Type B pancreatic cell (in vitro differentiated cells): ENCODE measurements around the gene TERC. TPM values are rescaled to one million over a fixed set of nuclear protein-coding genes. Genes with fewer than 3 reads are reported as not detected.

Experiments
- DNase-seq: peaks from one replicate; pipeline ENCODE4 v3.0.0; 2021; ENCODE audit warnings: mixed read lengths; ENCODE audit not compliant: unreplicated experiment; ENCODE audit errors: extremely low spot score
- H3K27ac Mint-ChIP-seq: 2 replicates; pipeline ENCODE4 v1.8.0; 2021; ENCODE audit warnings: mild to moderate bottlenecking, mixed read lengths
- H3K27me3 Mint-ChIP-seq: 2 replicates; pipeline ENCODE4 v1.8.0; 2021; ENCODE audit warnings: mixed read lengths
- H3K36me3 Mint-ChIP-seq: 2 replicates; pipeline ENCODE4 v1.8.0; 2021; ENCODE audit warnings: mixed read lengths
- H3K4me1 Mint-ChIP-seq: one replicate; pipeline ENCODE4 v1.8.0; 2021; ENCODE audit warnings: mixed read lengths; ENCODE audit not compliant: unreplicated experiment
- H3K4me3 Mint-ChIP-seq: 2 replicates; pipeline ENCODE4 v1.8.0; 2021; ENCODE audit warnings: mild to moderate bottlenecking, mixed read lengths
- H3K9me3 Mint-ChIP-seq: 2 replicates; pipeline ENCODE4 v1.8.0; 2021; ENCODE audit warnings: mixed read lengths
- CTCF ChIP-seq: fragments of 200-600 bp; sonication (generic); conservative IDR thresholded peaks from 2 replicates; pipeline ENCODE4 v1.5.0; 2021; ENCODE audit warnings: antibody characterized with exemption, mild to moderate bottlenecking
- total RNA-seq: library from RNA; stranded (reverse); gene quantifications from 2 replicates; pipeline ENCODE4 v1.2.1, GENCODE V29; 2021; ENCODE audit warnings: low replicate concordance

TERC gene
- total RNA-seq, 1 donor from 2014 or later: 11.7 TPM

GRCh38 chr3:169755488-169755887 lies 9.4 kb downstream of the TERC start:
- Mint-ChIP-seq H3K27me3 (peaks cover 8% of the 10 kb centered on the region), H3K4me3 (no peak overlapping the region), H3K9me3 (no peaks in the 10 kb centered on the region), H3K36me3 (no peaks in the 10 kb centered on the region), H3K27ac (no peak overlapping the region), H3K4me1 (no peaks in the 10 kb centered on the region)
- no peak for DNase-seq
- no peak for TF ChIP-seq CTCF

- Mint-ChIP-seq H3K36me3 (no peaks in the 10 kb centered on the region), H3K27me3 (peaks cover 8% of the 10 kb centered on the region), H3K4me1 (no peaks in the 10 kb centered on the region), H3K27ac (no peak overlapping the region), H3K9me3 (no peaks in the 10 kb centered on the region), H3K4me3 (no peak overlapping the region)
- no peak for TF ChIP-seq CTCF
- no peak for DNase-seq
These were observed 10.1 kb downstream of the TERC start for GRCh38 chr3:169754711-169755110.

GRCh38 chr3:169751875-169752274 lies 13.0 kb downstream of the TERC start:
- DNase-seq: no peak
- no peak for TF ChIP-seq CTCF
- Mint-ChIP-seq H3K4me1 (no peaks in the 10 kb centered on the region), H3K27ac (no peak overlapping the region), H3K36me3 (no peaks in the 10 kb centered on the region), H3K27me3 (peaks cover 18% of the 10 kb centered on the region), H3K9me3 (no peaks in the 10 kb centered on the region), H3K4me3 (no peak overlapping the region)

GRCh38 chr3:169750665-169751064 lies 14.2 kb downstream of the TERC start:
- H3K27me3 Mint-ChIP-seq: peaks cover 19% of the 10 kb centered on the region
- no peaks in the 10 kb centered on the region for H3K4me1 Mint-ChIP-seq
- no peaks in the 10 kb centered on the region for H3K36me3 Mint-ChIP-seq
- no peak overlapping the region for H3K27ac Mint-ChIP-seq
- no peaks in the 10 kb centered on the region for H3K9me3 Mint-ChIP-seq
- TF ChIP-seq CTCF: no peak
- no peak overlapping the region for H3K4me3 Mint-ChIP-seq
- DNase-seq: no peak

GRCh38 chr3:169748670-169749069 lies 16.2 kb downstream of the TERC start:
- no peaks in the 10 kb centered on the region for H3K36me3 Mint-ChIP-seq
- H3K4me3 Mint-ChIP-seq: no peak overlapping the region
- H3K27me3 Mint-ChIP-seq: peaks cover 19% of the 10 kb centered on the region
- no peaks in the 10 kb centered on the region for H3K9me3 Mint-ChIP-seq
- peaks cover 8% of the 10 kb centered on the region for H3K4me1 Mint-ChIP-seq
- DNase-seq: no peak
- TF ChIP-seq CTCF: no peak
- H3K27ac Mint-ChIP-seq: no peak overlapping the region

GRCh38 chr3:169746924-169747323 lies 17.9 kb downstream of the TERC start:
- no peak for DNase-seq
- no peak for TF ChIP-seq CTCF
- no peaks in the 10 kb centered on the region for H3K9me3 Mint-ChIP-seq
- no peak overlapping the region for H3K27ac Mint-ChIP-seq
- H3K27me3 Mint-ChIP-seq: peaks cover 16% of the 10 kb centered on the region
- H3K36me3 Mint-ChIP-seq: no peaks in the 10 kb centered on the region
- H3K4me3 Mint-ChIP-seq: no peak overlapping the region
- peaks cover 8% of the 10 kb centered on the region for H3K4me1 Mint-ChIP-seq
